HepG2 (cell line): ENCODE results near the gene PLVAP. TPM values are rescaled to one million over a fixed set of nuclear protein-coding genes. Genes with fewer than 3 reads are reported as not detected.

ENCODE experiments used
- ATF6 ChIP-seq: sonication (generic); formaldehyde crosslinking; conservative IDR thresholded peaks from 2 replicates; pipeline ENCODE4 v1.4.0; 2020; ENCODE audit warnings: missing genetic modification reagents
- JUN ChIP-seq: sonication (generic); formaldehyde crosslinking; IDR thresholded peaks from 2 replicates; pipeline ENCODE4 v1.4.0; 2020; ENCODE audit warnings: mild to moderate bottlenecking, missing genetic modification reagents
- KDM3A ChIP-seq: IDR thresholded peaks from 2 replicates; pipeline ENCODE4 v1.6.1; 2018; ENCODE audit warnings: low read depth, missing compliant biosample characterization
- MAFF ChIP-seq: IDR thresholded peaks from 2 replicates; pipeline ENCODE4 v1.6.1; 2011; ENCODE audit warnings: low read depth, low read length, improper control_type of control experiment
- MTF2 ChIP-seq: sonication (generic); formaldehyde crosslinking; IDR thresholded peaks from 2 replicates; pipeline ENCODE4 v1.5.0; 2020; ENCODE audit warnings: missing genetic modification reagents, borderline replicate concordance
- MXD4 ChIP-seq: IDR thresholded peaks from 2 replicates; pipeline ENCODE4 v1.6.1; 2016; ENCODE audit warnings: mild to moderate bottlenecking, missing biosample characterization, missing genetic modification reagents
- NCOA2 ChIP-seq: sonication (generic); formaldehyde crosslinking; IDR thresholded peaks from 2 replicates; pipeline ENCODE4 v1.8.0; 2022; ENCODE audit warnings: inconsistent platforms
- PAWR ChIP-seq: sonication (generic); formaldehyde crosslinking; IDR thresholded peaks from 2 replicates; pipeline ENCODE4 v1.4.0; 2020; ENCODE audit warnings: missing genetic modification reagents, mild to moderate bottlenecking, borderline replicate concordance
- POGZ ChIP-seq: sonication (generic); formaldehyde crosslinking; IDR thresholded peaks from 2 replicates; pipeline ENCODE4 v1.4.0; 2020; ENCODE audit warnings: mild to moderate bottlenecking, missing genetic modification reagents
- POLR2G ChIP-seq: fragments of 200-400 bp; formaldehyde crosslinking; IDR thresholded peaks from 2 replicates; pipeline ENCODE4 v1.6.1; 2018; ENCODE audit warnings: mild to moderate bottlenecking, low read depth, low read length, moderate library complexity
- PRMT3 ChIP-seq: sonication (generic); formaldehyde crosslinking; IDR thresholded peaks from 2 replicates; pipeline ENCODE4 v1.8.1; 2022; ENCODE audit warnings: low read depth, mild to moderate bottlenecking, moderate library complexity, missing genetic modification reagents, borderline replicate concordance
- REL ChIP-seq: sonication (generic); formaldehyde crosslinking; conservative IDR thresholded peaks from 2 replicates; pipeline ENCODE4 v1.8.0; 2022; ENCODE audit warnings: mild to moderate bottlenecking, missing genetic modification reagents, moderate library complexity
- SALL1 ChIP-seq: sonication (generic); formaldehyde crosslinking; IDR thresholded peaks from 2 replicates; pipeline ENCODE4 v1.8.0; 2022; ENCODE audit warnings: mild to moderate bottlenecking, missing genetic modification reagents
- SCMH1 ChIP-seq: sonication (generic); formaldehyde crosslinking; IDR thresholded peaks from 2 replicates; pipeline ENCODE4 v1.9.0; 2021; ENCODE audit warnings: missing genetic modification reagents, mild to moderate bottlenecking, borderline replicate concordance
- SMAD9 ChIP-seq: sonication (generic); formaldehyde crosslinking; IDR thresholded peaks from 2 replicates; pipeline ENCODE4 v1.5.1; 2020; ENCODE audit warnings: mild to moderate bottlenecking, missing genetic modification reagents
- SNAPC2 ChIP-seq: sonication (generic); formaldehyde crosslinking; IDR thresholded peaks from 2 replicates; pipeline ENCODE4 v1.8.1; 2022; ENCODE audit warnings: mild to moderate bottlenecking, missing genetic modification reagents
- SNRNP70 ChIP-seq: fragments of 200-400 bp; formaldehyde crosslinking; IDR thresholded peaks from 2 replicates; pipeline ENCODE4 v1.6.1; 2017; ENCODE audit warnings: mild to moderate bottlenecking, low read depth, low read length, moderate library complexity
- SRSF4 ChIP-seq: fragments of 200-400 bp; formaldehyde crosslinking; IDR thresholded peaks from one replicate; pipeline ENCODE4 v1.6.1; 2018; ENCODE audit warnings: mild to moderate bottlenecking, low read depth, low read length, moderate library complexity; ENCODE audit not compliant: poor library complexity, severe bottlenecking
- SRSF9 ChIP-seq: fragments of 200-400 bp; formaldehyde crosslinking; IDR thresholded peaks from 2 replicates; pipeline ENCODE4 v1.6.1; 2018; ENCODE audit warnings: borderline replicate concordance, mild to moderate bottlenecking, low read depth, low read length; ENCODE audit not compliant: insufficient read depth, poor library complexity, severe bottlenecking
- TBP ChIP-seq: sonication (generic); formaldehyde crosslinking; IDR thresholded peaks from 2 replicates; pipeline ENCODE4 v1.5.0; 2020; ENCODE audit warnings: missing genetic modification reagents
- U2AF1 ChIP-seq: fragments of 200-400 bp; formaldehyde crosslinking; optimal IDR thresholded peaks from 2 replicates; pipeline ENCODE3; 2017; ENCODE audit warnings: mild to moderate bottlenecking, low read depth, low read length
- YEATS4 ChIP-seq: sonication (generic); formaldehyde crosslinking; IDR thresholded peaks from 2 replicates; pipeline ENCODE4 v1.4.0; 2020; ENCODE audit warnings: missing genetic modification reagents, borderline replicate concordance
- ZBTB7A ChIP-seq: sonication (generic); formaldehyde crosslinking; IDR thresholded peaks from 2 replicates; pipeline ENCODE4 v1.8.0; 2022; ENCODE audit warnings: mild to moderate bottlenecking, missing genetic modification reagents
- ZFP36 ChIP-seq: fragments of 150-350 bp; IDR thresholded peaks from 2 replicates; pipeline ENCODE4 v1.6.1; 2018; ENCODE audit warnings: borderline replicate concordance, low read length, low read depth; ENCODE audit not compliant: partially characterized antibody
- ZFY ChIP-seq: sonication (generic); formaldehyde crosslinking; IDR thresholded peaks from 2 replicates; pipeline ENCODE4 v1.4.0; 2020; ENCODE audit warnings: missing genetic modification reagents
- ZNF234 ChIP-seq: sonication (generic); formaldehyde crosslinking; conservative IDR thresholded peaks from 2 replicates; pipeline ENCODE4 v1.5.1; 2020; ENCODE audit warnings: mild to moderate bottlenecking, missing genetic modification reagents
- ZNF432 ChIP-seq: sonication (generic); formaldehyde crosslinking; IDR thresholded peaks from 2 replicates; pipeline ENCODE4 v1.5.0; 2020; ENCODE audit warnings: missing genetic modification reagents, mild to moderate bottlenecking, borderline replicate concordance
- ZNF589 ChIP-seq: sonication (generic); formaldehyde crosslinking; conservative IDR thresholded peaks from 2 replicates; pipeline ENCODE4 v1.8.0; 2022; ENCODE audit warnings: mild to moderate bottlenecking, moderate library complexity, missing genetic modification reagents
- ZNF766 ChIP-seq: sonication (generic); formaldehyde crosslinking; IDR thresholded peaks from 2 replicates; pipeline ENCODE4 v1.5.0; 2020; ENCODE audit warnings: missing genetic modification reagents, borderline replicate concordance
- ZNF83 ChIP-seq: sonication (generic); formaldehyde crosslinking; IDR thresholded peaks from 2 replicates; pipeline ENCODE4 v1.4.0; 2020; ENCODE audit warnings: missing genetic modification reagents, mild to moderate bottlenecking, borderline replicate concordance
- ZNF883 ChIP-seq: sonication (generic); formaldehyde crosslinking; IDR thresholded peaks from 2 replicates; pipeline ENCODE4 v1.5.1; 2020; ENCODE audit warnings: mild to moderate bottlenecking, missing genetic modification reagents; ENCODE audit errors: not compliant biosample characterization
- ZSCAN30 ChIP-seq: sonication (generic); formaldehyde crosslinking; IDR thresholded peaks from 2 replicates; pipeline ENCODE4 v1.5.0; 2020; ENCODE audit warnings: mild to moderate bottlenecking, missing genetic modification reagents
- polyA plus RNA-seq, 8 experiments: library from polyadenylated mRNA; depleted of rRNA in 3 of 8; stranded (reverse) in 7 of 8; unstranded in 1 of 8; fragments of >200 nt; fragmentation: Illumina TruSeq in 4 of 8; extraction: Trizol in 4 of 8; gene quantifications; 2 replicates each; pipeline versions ENCODE4 v1.2.1 to v1.2.3, GENCODE V29; 2011 to 2016; ENCODE audit warnings: low read depth in 4 of 8, missing spikeins in 1 of 8, mixed read lengths in 1 of 8; ENCODE audit not compliant: insufficient read depth in 1 of 8
- total RNA-seq, 5 experiments: library from RNA; depleted of rRNA; stranded (reverse); fragments of >200 nt; fragmentation: Illumina TruSeq; extraction: Trizol; gene quantifications; 2 replicates each; pipeline ENCODE4 v1.2.3, GENCODE V29; 2016; ENCODE audit warnings: low read depth in 1 of 5

PLVAP gene
- total and polyA plus RNA-seq, 2 of the 13 experiments (the other 11 are each of a cell fraction or from before 2014, with no cell fraction given) = 0.26 TPM; not detected in 1

- TF ChIP-seq SRSF4 (no peak), ZSCAN30 (CRISPR knock-in tag) (no peak), MTF2 (CRISPR knock-in tag) (peak; percentile 68; the same call in 1 of the 2 replicates), ZNF432 (CRISPR knock-in tag) (no peak), ZNF883 (CRISPR knock-in tag) (no peak), PRMT3 (CRISPR knock-in tag) (no peak), SNAPC2 (no peak), ZNF589 (CRISPR knock-in tag) (no peak), MAFF (no peak), JUN (no peak), REL (CRISPR knock-in tag) (no peak), POLR2G (no peak), ZFP36 (no peak), NCOA2 (CRISPR knock-in tag) (no peak), KDM3A (CRISPR knock-in tag) (no peak), ZFY (no peak), YEATS4 (no peak), ZNF234 (no peak), SCMH1 (CRISPR knock-in tag) (no peak), U2AF1 (no peak), PAWR (CRISPR knock-in tag) (no peak), SRSF9 (no peak), TBP (CRISPR knock-in tag) (no peak), ZNF83 (CRISPR knock-in tag) (no peak), ZBTB7A (CRISPR knock-in tag) (no peak), ZNF766 (no peak), SNRNP70 (no peak), SALL1 (no peak), SMAD9 (CRISPR knock-in tag) (no peak), MXD4 (CRISPR knock-in tag) (no peak), POGZ (CRISPR knock-in tag) (no peak), ATF6 (CRISPR knock-in tag) (no peak)
These were observed 67.1 kb downstream of the PLVAP start (continued) for GRCh38 chr19:17309965-17310461.
